CD8-positive, alpha-beta memory T cell (primary cell): ENCODE measurements around the gene VIPR2. TPM values are rescaled to one million over a fixed set of nuclear protein-coding genes. Genes with fewer than 3 reads are reported as not detected.

Source experiments
- CTCF ChIA-PET: fragments of 350-600 bp; sonication (Branson Sonifier 250); formaldehyde crosslinking; loops from one replicate; lab custom pipeline; 2021; ENCODE audit warnings: antibody characterized with exemption; lab: Charles Lee
- POLR2A ChIA-PET: fragments of 350-600 bp; sonication (Branson Sonifier 250); formaldehyde crosslinking; loops from one replicate; lab custom pipeline; 2021; ENCODE audit warnings: antibody characterized with exemption; lab: Charles Lee
- DNase-seq, 5 donors: peaks; one replicate each; pipeline versions ENCODE4 v3.0.0 to v3.0.0-alpha.2; 2020 to 2022; ENCODE audit warnings: mixed read lengths in 1 of 5
- H3K27ac ChIP-seq: one replicate; pipeline ENCODE4 v1.7.0; 2013; ENCODE audit warnings: low read depth, mild to moderate bottlenecking, low read length, moderate library complexity
- H3K27me3 ChIP-seq: 2 replicates; pipeline ENCODE4 v1.7.0; 2013; ENCODE audit warnings: low read length, mild to moderate bottlenecking; ENCODE audit not compliant: insufficient read depth, poor library complexity, severe bottlenecking
- H3K36me3 ChIP-seq: 2 replicates; pipeline ENCODE4 v1.7.0; 2013; ENCODE audit warnings: mild to moderate bottlenecking, low read length, moderate library complexity; ENCODE audit not compliant: insufficient read depth
- H3K4me1 ChIP-seq: 2 replicates; pipeline ENCODE4 v1.7.0; 2013; ENCODE audit warnings: mild to moderate bottlenecking, low read length, moderate library complexity; ENCODE audit not compliant: insufficient read depth
- H3K4me3 ChIP-seq: 2 replicates; pipeline ENCODE4 v1.7.0; 2013; ENCODE audit warnings: mild to moderate bottlenecking, low read length
- H3K9me3 ChIP-seq: 2 replicates; pipeline ENCODE4 v1.7.0; 2013; ENCODE audit warnings: mild to moderate bottlenecking, low read length
- H3K27ac Mint-ChIP-seq, 8 donors: one replicate each; pipeline ENCODE4 v1.8.0; 2020 to 2021; ENCODE audit warnings: mixed read lengths in 8 of 8, mild to moderate bottlenecking in 6 of 8, inconsistent platforms in 3 of 8, moderate library complexity in 3 of 8
- H3K27me3 Mint-ChIP-seq, 2 donors: one replicate each; pipeline ENCODE4 v1.8.0; 2020 to 2021; ENCODE audit warnings: mixed read lengths in 2 of 2, mild to moderate bottlenecking in 1 of 2, moderate library complexity in 1 of 2
- H3K36me3 Mint-ChIP-seq, 3 donors: one replicate each; pipeline ENCODE4 v1.8.0; 2020 to 2021; ENCODE audit warnings: mixed read lengths in 3 of 3, inconsistent platforms in 1 of 3, mild to moderate bottlenecking in 1 of 3
- H3K4me1 Mint-ChIP-seq, 3 donors: one replicate each; pipeline ENCODE4 v1.8.0; 2020 to 2021; ENCODE audit warnings: mixed read lengths in 3 of 3, inconsistent platforms in 1 of 3, mild to moderate bottlenecking in 1 of 3
- H3K4me3 Mint-ChIP-seq, 7 donors: one replicate each; pipeline ENCODE4 v1.8.0; 2020 to 2021; ENCODE audit warnings: mixed read lengths in 7 of 7, mild to moderate bottlenecking in 6 of 7, moderate library complexity in 4 of 7, inconsistent platforms in 2 of 7
- H3K9me3 Mint-ChIP-seq, 5 donors: one replicate each; pipeline ENCODE4 v1.8.0; 2020 to 2022; ENCODE audit warnings: mixed read lengths in 5 of 5, mild to moderate bottlenecking in 3 of 5, moderate library complexity in 2 of 5, inconsistent platforms in 1 of 5
- polyA plus RNA-seq: library from polyadenylated mRNA; unstranded; fragments of 300-500 nt; fragmentation: Illumina TruSeq; gene quantifications from one replicate; pipeline ENCODE4 v1.2.3, GENCODE V29; 2021
- total RNA-seq, 2 experiments: library from RNA; stranded (reverse); gene quantifications; one replicate each; pipeline ENCODE4 v1.2.3, GENCODE V29; 2021

The VIPR2 gene
- total and polyA plus RNA-seq, 3 experiments from 2014 or later: 0.15 to 0.61 (median 0.31) TPM

DNA sequence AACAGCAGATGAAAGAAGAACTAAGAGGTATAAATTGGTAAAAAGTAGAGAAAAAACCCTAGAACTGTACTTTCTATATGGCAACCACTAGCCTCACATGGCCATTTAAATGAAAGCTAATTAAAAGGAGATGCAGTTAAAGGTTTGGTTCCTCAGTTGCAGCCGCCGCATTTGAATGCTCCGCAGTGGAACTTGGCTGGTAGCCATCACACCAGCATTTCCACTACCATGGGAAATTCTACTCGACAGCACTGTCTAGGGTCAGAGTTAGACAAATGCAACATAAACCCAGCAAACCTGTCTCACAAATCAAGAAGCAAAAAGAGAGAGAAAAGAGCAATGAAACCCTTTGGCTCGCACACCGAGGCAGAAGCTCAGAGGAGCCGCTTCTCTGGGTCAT lies 29.7 kb downstream of the VIPR2 start:
- H3K36me3 Mint-ChIP-seq: no peaks in the 10 kb centered on the region
- no peaks in the 10 kb centered on the region for H3K4me1 ChIP-seq
- H3K4me3 Mint-ChIP-seq: no peak overlapping the region
- H3K27me3 ChIP-seq: no peaks in the 10 kb centered on the region
- H3K9me3 ChIP-seq: no peaks in the 10 kb centered on the region
- H3K4me3 ChIP-seq: no peak overlapping the region
- CTCF ChIA-PET: no interaction called here
- DNase-seq: no peak
- no peak overlapping the region for H3K27ac Mint-ChIP-seq
- peaks cover 4 to 6% (median 5%) of the 10 kb centered on the region in 3 donors for H3K4me1 Mint-ChIP-seq
- no peak overlapping the region for H3K27ac ChIP-seq
- POLR2A ChIA-PET: no interaction called here
- H3K27me3 Mint-ChIP-seq: peaks cover 12 to 34% of the 10 kb centered on the region in 2 donors
- no peaks in the 10 kb centered on the region for H3K36me3 ChIP-seq
- H3K9me3 Mint-ChIP-seq: peaks cover 0 to 4% (median 0%) of the 10 kb centered on the region in 5 donors

DNA sequence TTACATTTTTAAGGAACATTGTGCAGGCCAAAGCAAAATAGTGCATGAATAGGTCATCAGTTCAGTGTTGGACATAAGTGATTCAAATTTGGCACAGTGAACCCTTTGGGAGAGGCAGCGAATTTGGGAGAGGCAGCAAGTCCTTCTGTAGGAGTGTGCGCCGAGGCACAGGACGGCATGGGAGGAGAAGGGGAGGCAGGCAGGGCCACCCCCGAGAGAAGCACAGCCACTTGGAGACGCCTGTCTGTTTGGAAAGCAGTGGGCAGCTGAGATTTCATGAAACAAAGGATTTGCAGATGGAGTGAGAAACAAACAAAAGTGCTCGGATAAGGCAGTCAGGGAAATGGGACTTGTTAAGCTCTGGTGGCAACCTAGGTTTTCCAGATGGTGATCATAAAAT lies 30.6 kb downstream of the VIPR2 start:
- H3K4me1 ChIP-seq: no peaks in the 10 kb centered on the region
- no peaks in the 10 kb centered on the region for H3K9me3 ChIP-seq
- H3K9me3 Mint-ChIP-seq: peaks cover 0 to 4% (median 0%) of the 10 kb centered on the region in 5 donors
- POLR2A ChIA-PET: no interaction called here
- peaks cover 4 to 6% (median 5%) of the 10 kb centered on the region in 3 donors for H3K4me1 Mint-ChIP-seq
- H3K36me3 Mint-ChIP-seq: no peaks in the 10 kb centered on the region
- H3K4me3 ChIP-seq: no peak overlapping the region
- H3K27ac ChIP-seq: no peak overlapping the region
- CTCF ChIA-PET: no interaction called here
- peaks cover 12 to 39% of the 10 kb centered on the region in 2 donors for H3K27me3 Mint-ChIP-seq
- no peaks in the 10 kb centered on the region for H3K27me3 ChIP-seq
- H3K4me3 Mint-ChIP-seq: no peak overlapping the region
- no peaks in the 10 kb centered on the region for H3K36me3 ChIP-seq
- DNase-seq: no peak
- H3K27ac Mint-ChIP-seq: no peak overlapping the region

DNA sequence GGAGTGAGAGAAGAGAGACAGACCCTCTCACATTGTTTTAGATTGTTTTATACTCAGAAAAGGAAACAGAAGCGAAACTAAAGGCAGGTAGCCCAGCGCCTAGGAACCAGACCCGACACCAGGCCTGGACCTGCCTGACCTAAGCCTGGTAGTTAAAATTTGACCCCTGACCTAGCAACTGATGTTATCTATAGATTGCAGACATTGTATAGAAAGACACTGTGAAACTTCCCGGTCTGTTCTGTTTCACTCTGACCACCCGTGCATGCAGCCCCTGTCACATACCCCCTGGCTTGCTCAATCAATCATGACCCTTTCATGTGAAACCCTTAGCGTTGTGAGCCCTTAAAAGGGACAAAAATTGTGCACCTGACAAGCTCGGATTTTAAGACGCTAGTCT lies 31.6 kb downstream of the VIPR2 start:
- H3K4me3 ChIP-seq: no peak overlapping the region
- ChIA-PET POLR2A (no interaction called here), CTCF (no interaction called here)
- no peaks in the 10 kb centered on the region for H3K36me3 ChIP-seq
- no peaks in the 10 kb centered on the region for H3K27me3 ChIP-seq
- no peaks in the 10 kb centered on the region for H3K4me1 ChIP-seq
- Mint-ChIP-seq H3K4me1 (peaks cover 4 to 6% (median 5%) of the 10 kb centered on the region in 3 donors), H3K9me3 (peaks cover 0 to 4% (median 0%) of the 10 kb centered on the region in 5 donors), H3K27ac (no peak overlapping the region), H3K27me3 (peaks cover 12 to 45% of the 10 kb centered on the region in 2 donors), H3K4me3 (no peak overlapping the region), H3K36me3 (no peaks in the 10 kb centered on the region)
- H3K27ac ChIP-seq: no peak overlapping the region
- no peak for DNase-seq
- H3K9me3 ChIP-seq: no peaks in the 10 kb centered on the region

DNA sequence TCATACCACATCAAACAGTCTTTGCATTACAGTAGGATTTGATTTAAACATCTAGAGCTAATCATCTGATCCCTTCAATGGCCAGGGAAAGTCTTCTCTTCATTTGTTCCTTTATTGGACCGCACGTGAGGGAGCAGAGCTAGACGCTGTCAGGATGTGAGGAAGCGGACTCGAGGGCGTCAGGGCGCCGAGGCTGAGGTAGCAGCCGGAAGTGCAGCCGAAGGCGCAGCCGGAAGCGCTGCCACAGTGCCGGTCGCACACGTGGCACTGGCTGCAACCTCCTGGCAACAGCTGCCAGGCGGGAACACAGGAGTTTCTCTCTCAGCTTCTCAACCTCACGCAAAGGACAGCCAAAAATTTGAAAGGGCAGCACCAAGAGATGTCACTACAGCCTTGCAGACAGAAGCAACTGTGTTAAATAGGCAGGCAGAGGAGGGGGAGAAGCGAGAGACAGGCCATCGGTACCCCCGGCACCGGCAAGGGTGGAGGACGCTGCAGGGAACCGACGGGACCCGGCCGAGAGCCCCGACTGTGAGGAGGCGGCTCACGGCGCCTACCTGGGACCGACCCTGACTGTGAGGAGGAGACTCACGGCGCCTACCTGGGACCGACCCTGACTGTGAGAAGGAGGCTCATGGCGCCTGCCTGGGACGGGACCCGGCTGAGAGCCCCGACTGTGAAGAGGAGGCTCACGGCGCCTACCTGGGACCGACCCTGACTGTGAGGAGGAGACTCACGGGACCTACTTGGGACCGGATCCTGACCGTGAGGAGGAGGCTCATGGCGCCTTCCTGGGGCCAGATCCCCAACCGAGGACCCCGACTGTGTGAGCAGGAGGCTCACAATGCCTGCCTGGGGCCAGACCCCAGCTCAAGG lies 32.3 kb downstream of the VIPR2 start:
- H3K4me3 Mint-ChIP-seq: peak overlapping the region in 4 of 7 donors; percentile 45 to 88 (median 66)
- peak overlapping the region in 4 of 8 donors; percentile 5 to 60 (median 34) for H3K27ac Mint-ChIP-seq
- H3K9me3 ChIP-seq: no peaks in the 10 kb centered on the region
- H3K4me3 ChIP-seq: no peak overlapping the region
- DNase-seq: peak in 1 of 5 donors; percentile 6
- ChIA-PET CTCF (interaction anchor here (0.6 kb wide), 1 partner anchor 31 kb away, joined by 3 read pairs; no protein-coding TSS in a partner anchor), POLR2A (no interaction called here)
- H3K27ac ChIP-seq: no peak overlapping the region
- H3K36me3 Mint-ChIP-seq: no peaks in the 10 kb centered on the region
- H3K27me3 ChIP-seq: no peaks in the 10 kb centered on the region
- H3K36me3 ChIP-seq: no peaks in the 10 kb centered on the region
- peaks cover 12 to 47% of the 10 kb centered on the region in 2 donors for H3K27me3 Mint-ChIP-seq
- H3K9me3 Mint-ChIP-seq: peaks cover 0 to 4% (median 0%) of the 10 kb centered on the region in 5 donors
- no peaks in the 10 kb centered on the region for H3K4me1 ChIP-seq
- peaks cover 4 to 6% (median 5%) of the 10 kb centered on the region in 3 donors for H3K4me1 Mint-ChIP-seq

DNA sequence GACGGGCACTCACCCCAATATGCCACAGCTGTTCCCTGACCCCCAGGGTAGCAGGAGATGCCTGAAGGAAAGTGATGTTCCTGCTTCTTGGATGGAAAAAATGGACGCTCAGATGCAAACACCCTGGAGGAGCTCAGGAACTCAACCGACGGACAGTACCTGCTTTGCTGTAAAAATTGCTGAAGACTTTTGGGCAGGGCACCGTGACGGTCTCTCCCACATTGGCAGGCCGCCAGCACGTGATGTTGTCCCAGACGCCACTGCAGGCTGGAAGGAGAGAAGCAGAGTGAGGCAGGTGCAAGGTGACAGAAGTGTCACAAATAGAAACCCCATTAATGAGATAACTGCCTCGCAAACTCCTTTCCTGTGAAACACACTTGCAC lies 35.0 kb downstream of the VIPR2 start:
- no peaks in the 10 kb centered on the region for H3K27me3 ChIP-seq
- ChIA-PET POLR2A (no interaction called here), CTCF (no interaction called here)
- Mint-ChIP-seq H3K27ac (no peak overlapping the region), H3K4me3 (peak overlapping the region in 1 of 7 donors; percentile 13), H3K27me3 (peaks cover 10 to 51% of the 10 kb centered on the region in 2 donors), H3K4me1 (peaks cover 5 to 6% (median 6%) of the 10 kb centered on the region in 3 donors), H3K36me3 (no peaks in the 10 kb centered on the region), H3K9me3 (peaks cover 0 to 4% (median 0%) of the 10 kb centered on the region in 5 donors)
- no peaks in the 10 kb centered on the region for H3K36me3 ChIP-seq
- H3K4me1 ChIP-seq: no peaks in the 10 kb centered on the region
- DNase-seq: peak in 1 of 5 donors; percentile 15
- H3K4me3 ChIP-seq: no peak overlapping the region
- no peaks in the 10 kb centered on the region for H3K9me3 ChIP-seq
- H3K27ac ChIP-seq: no peak overlapping the region

DNA sequence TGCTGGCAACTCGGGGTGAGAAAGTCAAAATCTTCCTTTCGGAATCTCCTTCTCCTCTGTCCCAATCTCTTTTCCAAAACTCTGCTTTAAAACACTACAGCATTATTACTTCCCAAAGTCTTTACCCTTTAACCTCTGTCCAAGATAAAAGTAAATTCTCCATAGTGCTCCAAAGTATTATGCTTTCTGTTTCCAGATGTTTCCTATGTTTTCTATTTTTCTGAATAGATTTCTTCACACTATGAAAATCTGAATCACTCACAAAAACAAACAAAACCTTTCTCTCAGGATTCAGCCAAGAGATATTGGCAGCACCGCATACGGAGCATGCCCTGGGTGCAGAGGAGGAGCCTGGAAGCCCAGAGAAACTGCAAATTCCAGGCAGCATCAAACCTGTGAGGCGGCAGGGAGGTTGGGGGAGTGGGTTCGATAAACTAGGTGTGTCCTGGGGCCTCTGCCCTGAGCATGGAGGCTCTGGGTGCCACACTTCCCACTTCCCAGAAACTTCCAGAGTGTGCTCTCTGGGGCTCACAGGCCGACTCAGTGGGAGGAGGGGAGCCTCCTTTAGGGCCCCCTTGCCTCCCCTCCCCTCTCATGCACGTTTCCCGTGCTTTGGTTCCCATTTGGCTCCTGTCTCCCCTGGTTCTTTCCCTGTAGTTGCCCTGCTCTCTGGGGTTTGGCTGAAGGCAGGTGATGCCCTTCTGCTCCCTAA lies 35.6 kb downstream of the VIPR2 start:
- Histone ChIP-seq H3K4me3 (no peak overlapping the region), H3K27me3 (no peaks in the 10 kb centered on the region), H3K27ac (no peak overlapping the region), H3K4me1 (no peaks in the 10 kb centered on the region), H3K9me3 (no peaks in the 10 kb centered on the region), H3K36me3 (no peaks in the 10 kb centered on the region)
- no peak overlapping the region for H3K4me3 Mint-ChIP-seq
- H3K9me3 Mint-ChIP-seq: peaks cover 0 to 4% (median 0%) of the 10 kb centered on the region in 5 donors
- ChIA-PET POLR2A (no interaction called here), CTCF (no interaction called here)
- no peaks in the 10 kb centered on the region for H3K36me3 Mint-ChIP-seq
- H3K4me1 Mint-ChIP-seq: peaks cover 5 to 6% (median 6%) of the 10 kb centered on the region in 3 donors
- H3K27ac Mint-ChIP-seq: no peak overlapping the region
- peaks cover 9 to 46% of the 10 kb centered on the region in 2 donors for H3K27me3 Mint-ChIP-seq
- peak in 1 of 5 donors; percentile 28 for DNase-seq

DNA sequence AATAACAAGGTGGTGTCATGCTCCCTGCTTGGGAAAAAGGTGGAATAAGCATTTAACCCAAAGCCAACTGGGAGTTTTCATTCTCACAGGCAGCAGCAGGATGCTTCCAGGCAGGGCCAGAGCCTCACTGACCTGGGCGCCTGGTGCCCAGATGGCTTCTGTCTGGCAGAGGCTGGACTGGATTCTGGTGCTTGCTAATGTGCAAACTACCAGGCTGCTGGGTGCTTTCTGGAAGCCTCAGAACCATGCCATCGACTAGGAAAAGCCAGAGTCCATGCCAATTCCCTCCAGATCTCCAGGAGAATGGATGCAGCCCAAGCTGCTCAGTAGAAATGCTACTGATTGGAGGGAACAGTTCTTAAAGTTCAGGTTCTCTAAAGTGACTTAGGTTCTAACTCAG lies 36.2 kb downstream of the VIPR2 start:
- POLR2A ChIA-PET: no interaction called here
- Histone ChIP-seq H3K27ac (no peak overlapping the region), H3K9me3 (no peaks in the 10 kb centered on the region), H3K36me3 (no peaks in the 10 kb centered on the region), H3K4me3 (no peak overlapping the region), H3K4me1 (no peaks in the 10 kb centered on the region), H3K27me3 (no peaks in the 10 kb centered on the region)
- Mint-ChIP-seq H3K36me3 (no peaks in the 10 kb centered on the region), H3K4me1 (peaks cover 5 to 6% (median 6%) of the 10 kb centered on the region in 3 donors), H3K9me3 (peaks cover 0 to 4% (median 0%) of the 10 kb centered on the region in 5 donors), H3K27ac (no peak overlapping the region), H3K4me3 (no peak overlapping the region), H3K27me3 (peaks cover 5 to 40% of the 10 kb centered on the region in 2 donors)
- DNase-seq: no peak
- CTCF ChIA-PET: interaction anchor here (1.2 kb wide), 1 partner anchor 9 kb away, joined by 3 read pairs; no protein-coding TSS in a partner anchor
